Measurements from ENCODE around the gene MYMX.

Gene MYMX

GRCh38 chr6:44249082-44249748 lies 32.5 kb downstream of the MYMX start:
- DNase-seq (ENCODE audit: low read depth in 1 of 2, low spot score in 1 of 2) = no peak

GRCh38 chr6:44250067-44250717 lies 33.5 kb downstream of the MYMX start:
- DNase-seq (ENCODE audit: low read depth in 1 of 2, low spot score in 1 of 2) = no peak

GRCh38 chr6:44250718-44251123 lies 34.0 kb downstream of the MYMX start:
- no peak for DNase-seq (ENCODE audit: low read depth in 1 of 2, low spot score in 1 of 2)

- DNase-seq (ENCODE audit: low read depth in 1 of 2, low spot score in 1 of 2) = no peak
Observed at GRCh38 chr6:44251576-44252524, 35.1 kb downstream of the MYMX start.

- no peak for DNase-seq (ENCODE audit: low read depth in 1 of 2, low spot score in 1 of 2)
Observed at GRCh38 chr6:44253307-44254101, 36.8 kb downstream of the MYMX start.

- no peak for DNase-seq (ENCODE audit: low read depth in 1 of 2, low spot score in 1 of 2)
Observed at GRCh38 chr6:44254191-44255104, 37.7 kb downstream of the MYMX start.

- peak in 1 of 2 donors; percentile 38 for DNase-seq (ENCODE audit: low read depth in 1 of 2, low spot score in 1 of 2)
Observed at GRCh38 chr6:44255105-44255808, 38.5 kb downstream of the MYMX start.

- no peak for DNase-seq (ENCODE audit: low read depth in 1 of 2, low spot score in 1 of 2)
Observed at GRCh38 chr6:44255871-44256774, 39.4 kb downstream of the MYMX start.

GRCh38 chr6:44256775-44257024 lies 40.0 kb downstream of the MYMX start:
- DNase-seq (ENCODE audit: low read depth in 1 of 2, low spot score in 1 of 2) = no peak

- peak; percentile 49 to 56 for DNase-seq (ENCODE audit: low read depth in 1 of 2, low spot score in 1 of 2)
Observed at GRCh38 chr6:44257025-44257752, 40.5 kb downstream of the MYMX start, which contains the start of gene SLC35B2. Gene SLC35B2, minus strand, starts transcription at chr6:44257528. Its CDS starts 118 bp downstream, at chr6:44257410.

- no peak for DNase-seq (ENCODE audit: low read depth in 1 of 2, low spot score in 1 of 2)
Observed at GRCh38 chr6:44257753-44258324, 41.1 kb downstream of the MYMX start.

- DNase-seq (ENCODE audit: low read depth in 1 of 2, low spot score in 1 of 2) = no peak
Observed at GRCh38 chr6:44258325-44258863, 41.7 kb downstream of the MYMX start.

GRCh38 chr6:44258921-44259320 lies 42.2 kb downstream of the MYMX start:
- DNase-seq (ENCODE audit: low read depth in 1 of 2, low spot score in 1 of 2) = no peak

- no peak for DNase-seq (ENCODE audit: low read depth in 1 of 2, low spot score in 1 of 2)
Observed at GRCh38 chr6:44260011-44260410, 43.3 kb downstream of the MYMX start.

- DNase-seq (ENCODE audit: low read depth in 1 of 2, low spot score in 1 of 2) = no peak
Observed at GRCh38 chr6:44260451-44261297, 43.9 kb downstream of the MYMX start.

- DNase-seq (ENCODE audit: low read depth in 1 of 2, low spot score in 1 of 2) = no peak
Observed at GRCh38 chr6:44261581-44261980, 44.9 kb downstream of the MYMX start.

Data from stimulated activated CD4-positive, alpha-beta T cell treated with anti-CD3 and anti-CD28 coated beads, Interleukin-15, amount 100 ng/mL, for 1 hour (primary cell).